Measurements from ENCODE around the gene TIAM2. TPM values are rescaled to one million over a fixed set of nuclear protein-coding genes. Genes with fewer than 3 reads are reported as not detected.
A peak's percentile ranks its signal among the peaks of the same experiment; 100 is the strongest.

TIAM2 gene
- total and polyA plus RNA-seq, 5 experiments from 2014 or later: 0.09 to 8.3 (median 1.3) TPM

- Mint-ChIP-seq H3K27ac (no peak overlapping the region), H3K36me3 (no peaks in the 10 kb centered on the region), H3K27me3 (peaks cover 0 to 2% (median 0%) of the 10 kb centered on the region in 5 donors), H3K4me3 (no peak overlapping the region), H3K4me1 (peaks cover 0 to 6% (median 2%) of the 10 kb centered on the region in 4 donors), H3K9me3 (no peaks in the 10 kb centered on the region)
- POLR2A ChIA-PET: interaction anchor here (0.7 kb wide), 1 partner anchor 250 kb away, joined by 5 read pairs; no protein-coding TSS in a partner anchor
- no peak for DNase-seq
- ATAC-seq: no peak
Measured at GRCh38 chr6:155122199-155122950, 127.3 kb downstream of the TIAM2 start.

GRCh38 chr6:155123520-155123919 is 128.4 kb downstream of the TIAM2 start:
- Mint-ChIP-seq H3K4me3 (no peak overlapping the region), H3K36me3 (no peaks in the 10 kb centered on the region), H3K27me3 (peaks cover 0 to 2% (median 0%) of the 10 kb centered on the region in 5 donors), H3K9me3 (no peaks in the 10 kb centered on the region), H3K4me1 (peaks cover 0 to 6% (median 2%) of the 10 kb centered on the region in 4 donors), H3K27ac (peak overlapping the region in 1 of 10 donors; percentile 74)
- ATAC-seq (no peak), DNase-seq (no peak)
- POLR2A ChIA-PET: no interaction called here

GRCh38 chr6:155125906-155126305 is 130.8 kb downstream of the TIAM2 start:
- Mint-ChIP-seq H3K36me3 (no peaks in the 10 kb centered on the region), H3K4me1 (peaks cover 0 to 6% (median 2%) of the 10 kb centered on the region in 4 donors), H3K27me3 (peaks cover 0 to 3% (median 0%) of the 10 kb centered on the region in 5 donors), H3K4me3 (no peak overlapping the region), H3K9me3 (no peaks in the 10 kb centered on the region), H3K27ac (peak overlapping the region in 1 of 10 donors; percentile 26)
- POLR2A ChIA-PET: no interaction called here
- DNase-seq: no peak
- no peak for ATAC-seq

- peaks cover 0 to 2% (median under 1%) of the 10 kb centered on the region in 4 donors for H3K4me1 Mint-ChIP-seq
- no peak overlapping the region for H3K27ac Mint-ChIP-seq
- DNase-seq (no peak), ATAC-seq (no peak)
- peaks cover 0 to 3% (median 0%) of the 10 kb centered on the region in 5 donors for H3K27me3 Mint-ChIP-seq
- no peak overlapping the region for H3K4me3 Mint-ChIP-seq
- H3K9me3 Mint-ChIP-seq: no peaks in the 10 kb centered on the region
- H3K36me3 Mint-ChIP-seq: no peaks in the 10 kb centered on the region
- POLR2A ChIA-PET: no interaction called here
Measured at GRCh38 chr6:155126727-155127439, 131.8 kb downstream of the TIAM2 start.

- POLR2A ChIA-PET: no interaction called here
- Mint-ChIP-seq H3K27ac (peak overlapping the region in 1 of 10 donors; percentile 69), H3K4me3 (no peak overlapping the region), H3K4me1 (peaks cover 0 to 2% (median 0%) of the 10 kb centered on the region in 4 donors), H3K27me3 (peaks cover 0 to 3% (median 0%) of the 10 kb centered on the region in 5 donors), H3K9me3 (no peaks in the 10 kb centered on the region), H3K36me3 (no peaks in the 10 kb centered on the region)
- no peak for DNase-seq
- no peak for ATAC-seq
Measured at GRCh38 chr6:155128977-155129376, 133.9 kb downstream of the TIAM2 start.

GRCh38 chr6:155129744-155130143 is 134.6 kb downstream of the TIAM2 start:
- Mint-ChIP-seq H3K27me3 (peaks cover 0 to 3% (median 0%) of the 10 kb centered on the region in 5 donors), H3K4me1 (peaks cover 0 to 2% (median 0%) of the 10 kb centered on the region in 4 donors), H3K4me3 (no peak overlapping the region), H3K27ac (no peak overlapping the region), H3K36me3 (no peaks in the 10 kb centered on the region), H3K9me3 (no peaks in the 10 kb centered on the region)
- DNase-seq: no peak
- POLR2A ChIA-PET: no interaction called here
- ATAC-seq: no peak

GRCh38 chr6:155130161-155130853 is 135.2 kb downstream of the TIAM2 start:
- H3K36me3 Mint-ChIP-seq: no peaks in the 10 kb centered on the region
- H3K4me3 Mint-ChIP-seq: no peak overlapping the region
- no peak overlapping the region for H3K27ac Mint-ChIP-seq
- DNase-seq: no peak
- H3K27me3 Mint-ChIP-seq: peaks cover 0 to 3% (median 0%) of the 10 kb centered on the region in 5 donors
- POLR2A ChIA-PET: no interaction called here
- peaks cover 0 to 2% (median 0%) of the 10 kb centered on the region in 4 donors for H3K4me1 Mint-ChIP-seq
- no peak for ATAC-seq
- no peaks in the 10 kb centered on the region for H3K9me3 Mint-ChIP-seq

GRCh38 chr6:155132617-155133016 is 137.5 kb downstream of the TIAM2 start:
- Mint-ChIP-seq H3K4me1 (no peaks in the 10 kb centered on the region), H3K36me3 (no peaks in the 10 kb centered on the region), H3K9me3 (no peaks in the 10 kb centered on the region), H3K4me3 (no peak overlapping the region), H3K27ac (no peak overlapping the region), H3K27me3 (peaks cover 0 to 3% (median 0%) of the 10 kb centered on the region in 5 donors)
- ATAC-seq (no peak), DNase-seq (no peak)
- POLR2A ChIA-PET: no interaction called here

- Mint-ChIP-seq H3K27ac (no peak overlapping the region), H3K9me3 (no peaks in the 10 kb centered on the region), H3K4me1 (peaks cover 5 to 24% (median 23%) of the 10 kb centered on the region in 4 donors), H3K27me3 (no peaks in the 10 kb centered on the region), H3K36me3 (no peaks in the 10 kb centered on the region), H3K4me3 (no peak overlapping the region)
- DNase-seq (no peak), ATAC-seq (no peak)
- POLR2A ChIA-PET: no interaction called here
Measured at GRCh38 chr6:155141002-155141401, 145.9 kb downstream of the TIAM2 start.

GRCh38 chr6:155141512-155141911 is 146.4 kb downstream of the TIAM2 start:
- no peaks in the 10 kb centered on the region for H3K27me3 Mint-ChIP-seq
- no peaks in the 10 kb centered on the region for H3K9me3 Mint-ChIP-seq
- no peaks in the 10 kb centered on the region for H3K36me3 Mint-ChIP-seq
- DNase-seq: no peak
- peak overlapping the region in 1 of 10 donors; percentile 76 for H3K4me3 Mint-ChIP-seq
- no peak overlapping the region for H3K27ac Mint-ChIP-seq
- H3K4me1 Mint-ChIP-seq: peaks cover 5 to 24% (median 23%) of the 10 kb centered on the region in 4 donors
- no peak for ATAC-seq
- POLR2A ChIA-PET: no interaction called here

- H3K27ac Mint-ChIP-seq: peak overlapping the region in 8 of 10 donors; percentile 74 to 94 (median 87)
- DNase-seq: no peak
- H3K27me3 Mint-ChIP-seq: no peaks in the 10 kb centered on the region
- POLR2A ChIA-PET: no interaction called here
- no peak for ATAC-seq
- no peaks in the 10 kb centered on the region for H3K36me3 Mint-ChIP-seq
- no peaks in the 10 kb centered on the region for H3K9me3 Mint-ChIP-seq
- peaks cover 5 to 24% (median 23%) of the 10 kb centered on the region in 4 donors for H3K4me1 Mint-ChIP-seq
- H3K4me3 Mint-ChIP-seq: peak overlapping the region; percentile 63 to 89 (median 79)
Measured at GRCh38 chr6:155142168-155143028, 147.3 kb downstream of the TIAM2 start.

GRCh38 chr6:155143029-155143577 is 148.0 kb downstream of the TIAM2 start:
- POLR2A ChIA-PET: no interaction called here
- Mint-ChIP-seq H3K9me3 (no peaks in the 10 kb centered on the region), H3K4me3 (peak overlapping the region; percentile 63 to 89 (median 79)), H3K4me1 (peaks cover 5 to 24% (median 23%) of the 10 kb centered on the region in 4 donors), H3K27me3 (no peaks in the 10 kb centered on the region), H3K27ac (peak overlapping the region; percentile 35 to 94 (median 86)), H3K36me3 (no peaks in the 10 kb centered on the region)
- ATAC-seq (no peak), DNase-seq (peak in 1 of 10 donors; percentile 8)
